Loucy (cell line): ENCODE data around the gene ST6GALNAC4.
A peak's percentile ranks its signal among the peaks of the same experiment; 100 is the strongest.

Experiments
- H2AFZ ChIP-seq: fragments of 200-600 bp; sonication (generic); 2 replicates; pipeline ENCODE4 v1.6.0; 2016; ENCODE audit warnings: antibody characterized with exemption, mild to moderate bottlenecking, low read length, moderate library complexity
- H3F3A ChIP-seq: fragments of 200-600 bp; 2 replicates; pipeline ENCODE4 v1.6.0; 2016; ENCODE audit warnings: antibody characterized with exemption, low read depth, mild to moderate bottlenecking
- H3K27me3 ChIP-seq: fragments of 200-600 bp; sonication (generic); 2 replicates; pipeline ENCODE4 v1.6.1; 2014; ENCODE audit warnings: low read length, mild to moderate bottlenecking; ENCODE audit not compliant: insufficient read depth, poor library complexity, severe bottlenecking
- H3K36me3 ChIP-seq: fragments of 200-600 bp; sonication (generic); 2 replicates; pipeline ENCODE4 v1.6.1; 2016; ENCODE audit warnings: low read length; ENCODE audit not compliant: insufficient read depth
- H3K4me1 ChIP-seq: fragments of 200-600 bp; sonication (generic); 2 replicates; pipeline ENCODE4 v1.5.1; 2014; ENCODE audit warnings: low read length, mild to moderate bottlenecking; ENCODE audit not compliant: insufficient read depth, poor library complexity, severe bottlenecking
- H3K4me2 ChIP-seq: fragments of 200-600 bp; sonication (generic); 2 replicates; pipeline ENCODE4 v1.6.0; 2014; ENCODE audit warnings: antibody characterized with exemption, low read length, low read depth, mild to moderate bottlenecking; ENCODE audit not compliant: poor library complexity, severe bottlenecking
- H3K4me3 ChIP-seq: fragments of 200-600 bp; sonication (generic); 2 replicates; pipeline ENCODE4 v1.5.1; 2014; ENCODE audit warnings: low read length, mild to moderate bottlenecking, mixed read lengths; ENCODE audit not compliant: poor library complexity, severe bottlenecking
- H3K79me2 ChIP-seq: fragments of 200-600 bp; sonication (generic); 2 replicates; pipeline ENCODE4 v1.6.1; 2014; ENCODE audit warnings: low read length; ENCODE audit not compliant: insufficient read depth
- H3K9ac ChIP-seq: fragments of 200-600 bp; sonication (generic); 2 replicates; pipeline ENCODE4 v1.6.0; 2014; ENCODE audit warnings: mild to moderate bottlenecking, low read depth, low read length, moderate library complexity; ENCODE audit not compliant: poor library complexity, severe bottlenecking
- H3K9me2 ChIP-seq: fragments of 200-600 bp; sonication (generic); replicated peaks from 2 replicates; pipeline ENCODE4 v1.6.1; 2016; ENCODE audit warnings: low read depth, low read length, mixed read lengths
- H3K9me3 ChIP-seq: fragments of 200-600 bp; sonication (generic); 2 replicates; pipeline ENCODE4 v1.6.1; 2014; ENCODE audit warnings: mild to moderate bottlenecking, antibody characterized with exemption, low read length, low read depth; ENCODE audit not compliant: insufficient read depth
- H4K20me1 ChIP-seq: fragments of 200-600 bp; sonication (generic); 2 replicates; pipeline ENCODE4 v1.6.0; 2014; ENCODE audit warnings: antibody characterized with exemption, low read length, mild to moderate bottlenecking; ENCODE audit not compliant: insufficient read depth, poor library complexity, severe bottlenecking
- CTCF ChIP-seq: fragments of 200-600 bp; sonication (generic); conservative IDR thresholded peaks from 2 replicates; pipeline ENCODE4 v1.5.1; 2014; ENCODE audit warnings: mild to moderate bottlenecking, antibody characterized with exemption, low read length
- EZH2phosphoT487 ChIP-seq: fragments of 200-600 bp; IDR thresholded peaks from 2 replicates; pipeline ENCODE4 v1.6.1; 2018; ENCODE audit warnings: antibody characterized with exemption, mild to moderate bottlenecking, moderate library complexity, borderline replicate concordance

ST6GALNAC4 gene

GRCh38 chr9:127937056-127937387 is 20.2 kb upstream of the ST6GALNAC4 start:
- H2AFZ ChIP-seq, result no peak overlapping the region

GRCh38 chr9:127936347-127936852 is 19.6 kb upstream of the ST6GALNAC4 start:
- Histone ChIP-seq H3F3A (no peaks in the 10 kb centered on the region), H3K4me2 (peak overlapping the region; percentile 83), H3K27me3 (no peaks in the 10 kb centered on the region), H2AFZ (no peak overlapping the region), H3K79me2 (peaks cover 35% of the 10 kb centered on the region), H3K9me3 (no peaks in the 10 kb centered on the region), H3K9me2 (no peaks in the 10 kb centered on the region), H3K36me3 (no peaks in the 10 kb centered on the region; the same call in 1 of the 2 replicates), H4K20me1 (peaks cover 18% of the 10 kb centered on the region), H3K9ac (peak overlapping the region; percentile 77), H3K4me3 (peak overlapping the region; percentile 90), H3K4me1 (peaks cover 27% of the 10 kb centered on the region)
- no peak for TF ChIP-seq EZH2phosphoT487
- TF ChIP-seq CTCF, result no peak

More at GRCh38 chr9:127937056-127937387, 20.2 kb upstream of the ST6GALNAC4 start:
- Histone ChIP-seq H3K4me3 (peak overlapping the region; percentile 90), H3K9ac (peak overlapping the region; percentile 77), H3K4me1 (peaks cover 27% of the 10 kb centered on the region), H3K4me2 (peak overlapping the region; percentile 83), H3K27me3 (no peaks in the 10 kb centered on the region), H3K36me3 (peaks cover 5% of the 10 kb centered on the region; the same call in 1 of the 2 replicates), H4K20me1 (peaks cover 18% of the 10 kb centered on the region), H3F3A (no peaks in the 10 kb centered on the region), H3K9me2 (no peaks in the 10 kb centered on the region), H3K79me2 (peaks cover 35% of the 10 kb centered on the region), H3K9me3 (no peaks in the 10 kb centered on the region)
- TF ChIP-seq CTCF, result no peak
- TF ChIP-seq EZH2phosphoT487, result no peak

- H3K79me2 ChIP-seq, result peaks cover 35% of the 10 kb centered on the region
- TF ChIP-seq EZH2phosphoT487 (no peak), CTCF (no peak)
- H2AFZ ChIP-seq, result no peak overlapping the region
- H3K9me3 ChIP-seq, result no peaks in the 10 kb centered on the region
- H3K9me2 ChIP-seq, result no peaks in the 10 kb centered on the region
- no peaks in the 10 kb centered on the region for H3K27me3 ChIP-seq
- peak overlapping the region; percentile 90 for H3K4me3 ChIP-seq
- H4K20me1 ChIP-seq, result peaks cover 18% of the 10 kb centered on the region
- peaks cover 27% of the 10 kb centered on the region for H3K4me1 ChIP-seq
- peak overlapping the region; percentile 83 for H3K4me2 ChIP-seq
- no peaks in the 10 kb centered on the region; the same call in 1 of the 2 replicates for H3K36me3 ChIP-seq
- no peaks in the 10 kb centered on the region for H3F3A ChIP-seq
- H3K9ac ChIP-seq, result peak overlapping the region; percentile 77
These were observed 19.0 kb upstream of the ST6GALNAC4 start for GRCh38 chr9:127935765-127936221.
